Measurements from ENCODE around the gene TMEM150B.

Gene TMEM150B

GRCh38 chr19:55305491-55305890, 19.6 kb downstream of the TMEM150B start:
- peak; percentile 65 for DNase-seq

- DNase-seq: no peak
Observed at GRCh38 chr19:55304980-55305379, 20.2 kb downstream of the TMEM150B start.

DNA sequence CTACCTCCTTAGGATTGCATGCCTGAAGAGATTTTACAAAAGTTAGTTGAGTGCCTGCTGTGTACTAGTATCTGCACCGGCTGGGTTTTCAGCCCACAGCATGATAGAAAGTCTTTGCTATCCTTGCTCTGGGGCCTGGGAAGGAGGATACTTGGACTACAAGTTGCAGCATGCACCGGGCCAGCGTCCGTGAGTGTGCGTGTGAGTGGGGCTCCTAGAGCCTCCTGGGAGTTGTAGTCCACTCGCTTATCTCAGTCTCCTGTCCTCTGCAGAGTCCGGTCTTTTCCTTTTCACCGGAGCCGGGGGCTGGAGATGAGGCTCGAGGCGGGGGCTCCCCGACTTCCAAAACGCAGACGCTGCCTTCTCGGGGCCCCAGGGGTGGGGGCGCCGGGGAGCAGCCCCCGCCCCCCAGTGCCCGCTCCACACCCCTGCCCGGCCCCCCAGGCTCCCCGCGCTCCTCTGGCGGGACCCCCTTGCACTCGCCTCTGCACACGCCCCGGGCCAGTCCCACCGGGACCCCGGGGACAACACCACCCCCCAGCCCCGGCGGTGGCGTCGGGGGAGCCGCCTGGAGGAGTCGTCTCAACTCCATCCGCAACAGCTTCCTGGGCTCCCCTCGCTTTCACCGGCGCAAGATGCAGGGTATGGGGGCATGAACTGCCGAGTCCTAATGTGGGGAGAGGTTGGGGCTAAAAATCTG, 20.7 kb downstream of the TMEM150B start:
- peak; percentile 42 for DNase-seq

GRCh38 chr19:55303477-55303876, 21.7 kb downstream of the TMEM150B start:
- DNase-seq: no peak

DNA sequence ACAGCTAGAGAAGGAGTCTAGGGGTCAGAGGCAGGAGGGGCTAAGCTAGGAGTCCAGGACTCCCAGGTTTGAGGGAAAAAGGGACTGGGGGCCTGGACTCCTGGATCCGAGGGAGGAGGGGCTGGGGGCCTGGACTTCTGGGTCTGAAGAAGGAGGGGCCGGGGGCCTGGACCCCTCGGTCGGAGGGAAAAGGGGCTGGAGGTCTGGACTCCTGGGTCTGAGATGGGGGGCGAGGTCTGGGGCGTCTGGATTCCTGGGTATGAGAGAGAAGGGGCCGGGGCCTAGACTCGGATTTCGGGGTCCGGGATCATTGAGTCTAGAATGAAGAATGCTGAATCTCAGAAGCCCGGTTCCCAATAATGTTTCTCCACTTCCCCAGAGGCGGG, 22.8 kb downstream of the TMEM150B start:
- no peak for DNase-seq

DNA sequence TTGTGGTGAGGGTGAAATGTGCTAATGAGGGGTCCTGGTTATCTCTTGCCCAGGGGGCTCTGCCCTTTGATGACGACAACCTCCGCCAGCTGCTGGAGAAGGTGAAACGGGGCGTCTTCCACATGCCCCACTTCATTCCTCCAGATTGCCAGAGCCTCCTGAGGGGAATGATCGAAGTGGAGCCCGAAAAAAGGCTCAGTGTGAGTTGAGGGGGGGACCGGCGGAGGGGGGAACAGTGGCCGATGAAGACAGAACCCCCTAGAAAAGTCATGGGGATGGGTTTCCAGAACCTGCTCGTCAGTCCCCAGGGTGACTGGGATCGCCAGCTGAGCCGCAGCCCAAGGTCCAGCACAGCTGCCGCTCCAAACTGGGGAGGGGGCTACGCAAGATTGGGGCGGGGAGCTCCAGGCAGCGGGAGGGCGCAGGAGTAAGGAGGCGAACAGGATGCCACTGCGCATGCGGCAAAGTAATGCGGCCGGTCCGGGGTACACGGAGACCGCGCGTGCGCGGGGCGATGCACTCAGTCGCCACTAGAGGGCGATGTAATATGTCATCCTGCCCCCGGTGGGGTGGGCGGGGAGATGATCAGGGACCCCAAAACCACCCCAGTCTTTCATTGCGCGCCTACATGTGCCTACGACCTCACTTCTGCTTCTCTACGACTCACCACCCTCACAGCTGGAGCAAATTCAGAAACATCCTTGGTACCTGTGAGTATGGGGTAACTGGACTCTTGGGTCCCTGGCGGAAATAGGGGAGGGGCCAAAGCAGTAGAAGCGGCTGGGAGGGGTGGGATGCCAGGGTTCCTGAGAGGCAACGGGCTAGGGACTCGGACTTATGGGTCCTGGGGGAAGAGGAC, 23.5 kb downstream of the TMEM150B start:
- peak; percentile 95 for DNase-seq

DNA sequence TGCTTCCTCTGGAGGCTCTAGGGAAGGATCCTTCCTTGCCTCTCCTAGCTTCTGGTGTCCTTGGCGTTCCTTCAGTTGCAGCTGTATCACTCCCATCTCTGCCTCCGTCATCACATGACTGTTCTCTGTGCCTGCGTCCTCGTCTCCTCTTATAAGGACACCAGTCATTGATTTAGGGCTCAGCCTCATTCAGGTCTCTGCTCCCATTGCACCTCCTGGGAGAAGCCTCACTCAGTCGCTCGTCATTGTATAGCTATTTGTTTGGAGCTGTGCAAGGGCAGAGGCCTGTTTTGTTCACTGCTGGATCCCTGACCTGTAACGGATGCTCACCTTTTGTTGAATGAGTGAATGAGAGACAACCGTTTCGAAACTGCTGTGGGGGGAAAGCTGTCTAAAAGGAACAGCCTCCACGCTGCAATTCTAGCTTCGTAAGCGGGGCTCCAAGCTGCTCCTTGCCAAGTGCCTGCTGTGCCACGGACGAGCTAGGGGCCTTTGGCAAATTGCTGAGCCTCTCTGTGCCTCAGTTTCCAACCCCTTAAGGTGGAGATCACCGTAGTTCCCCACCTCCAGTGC, 24.2 kb downstream of the TMEM150B start:
- DNase-seq: no peak

GRCh38 chr19:55299991-55300390, 25.1 kb downstream of the TMEM150B start:
- no peak for DNase-seq

DNA sequence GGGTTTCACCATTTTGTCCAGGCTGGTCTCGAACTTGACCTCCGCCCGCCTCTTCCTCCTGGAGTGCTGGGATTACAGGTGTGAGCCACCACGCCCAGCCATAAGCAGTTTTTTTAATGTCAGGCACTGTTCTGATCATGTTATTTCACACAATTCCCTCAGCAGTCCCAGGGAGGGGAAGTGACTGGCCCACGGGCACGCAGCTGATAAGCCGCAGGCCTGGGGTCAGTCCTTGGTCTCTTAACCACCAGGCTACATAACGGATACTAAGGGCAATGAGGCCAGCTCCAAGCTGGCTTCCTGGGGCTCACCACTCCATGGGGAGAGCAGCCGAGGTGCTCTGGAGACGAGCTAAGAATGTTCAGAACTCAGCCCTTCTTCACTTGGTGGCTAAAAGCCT, 27.9 kb downstream of the TMEM150B start:
- no peak for DNase-seq

DNA sequence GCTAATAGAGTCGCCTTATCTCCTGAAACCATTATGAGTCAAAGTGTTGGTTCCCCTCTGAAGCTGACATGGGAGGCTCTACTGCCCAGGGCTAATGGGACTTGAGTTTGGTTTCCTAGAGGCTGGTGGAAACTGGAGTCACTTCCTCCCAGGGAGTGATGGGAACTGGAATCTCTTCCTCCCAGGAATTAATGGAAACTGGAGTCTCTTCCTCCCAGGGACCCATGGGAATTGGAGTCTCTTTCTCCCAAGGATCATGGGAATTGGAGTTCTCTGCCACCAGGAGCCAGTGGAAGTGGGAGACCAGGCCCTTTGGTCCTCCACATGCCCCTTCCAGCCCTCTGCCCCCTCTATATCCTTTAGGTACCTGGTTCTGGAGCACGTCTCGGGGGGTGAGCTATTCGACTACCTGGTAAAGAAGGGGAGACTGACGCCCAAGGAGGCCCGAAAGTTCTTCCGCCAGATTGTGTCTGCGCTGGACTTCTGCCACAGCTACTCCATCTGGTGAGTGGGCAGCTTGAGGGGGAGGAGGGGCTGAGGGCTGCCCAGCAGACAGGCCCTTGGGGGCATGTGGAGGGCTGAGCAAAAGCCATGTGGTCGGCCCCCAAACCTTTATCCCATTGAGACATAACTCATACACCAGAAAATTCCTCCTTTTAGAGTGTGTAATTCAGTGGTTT, 35.9 kb downstream of the TMEM150B start:
- no peak for DNase-seq

GRCh38 chr19:55287361-55288079, 37.6 kb downstream of the TMEM150B start:
- no peak for DNase-seq

- peak; percentile 14 for DNase-seq
Observed at GRCh38 chr19:55285229-55285890, 39.8 kb downstream of the TMEM150B start.

DNA sequence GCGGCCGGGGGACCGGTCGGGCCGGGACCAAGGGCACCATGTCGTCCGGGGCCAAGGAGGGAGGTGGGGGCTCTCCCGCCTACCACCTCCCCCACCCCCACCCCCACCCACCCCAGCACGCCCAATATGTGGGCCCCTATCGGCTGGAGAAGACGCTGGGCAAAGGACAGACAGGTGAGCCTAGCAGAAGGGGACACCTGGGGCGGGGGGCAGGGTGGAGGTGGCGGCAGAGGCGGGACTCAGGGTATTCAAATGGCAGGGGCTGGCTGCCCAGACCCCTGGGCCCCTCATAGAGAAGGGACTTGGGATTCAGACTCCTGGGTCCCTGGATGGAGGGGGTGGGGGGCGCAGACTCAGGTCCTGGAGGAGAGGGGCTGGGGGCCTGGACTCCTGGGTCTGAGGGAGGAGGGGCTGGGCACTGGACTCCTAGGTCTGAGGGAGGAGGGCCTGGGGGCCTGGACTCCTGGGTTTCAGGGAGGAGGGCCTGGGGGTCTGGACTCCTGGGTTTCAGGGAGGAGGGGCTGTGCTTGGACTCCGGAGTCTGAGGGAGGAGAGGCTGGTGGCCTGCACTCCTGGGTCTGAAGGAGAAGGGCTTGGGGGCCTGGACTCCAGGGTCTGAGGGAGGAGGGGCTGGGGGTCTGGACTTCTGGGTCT, 40.6 kb downstream of the TMEM150B start:
- DNase-seq: peak; percentile 23

DNA sequence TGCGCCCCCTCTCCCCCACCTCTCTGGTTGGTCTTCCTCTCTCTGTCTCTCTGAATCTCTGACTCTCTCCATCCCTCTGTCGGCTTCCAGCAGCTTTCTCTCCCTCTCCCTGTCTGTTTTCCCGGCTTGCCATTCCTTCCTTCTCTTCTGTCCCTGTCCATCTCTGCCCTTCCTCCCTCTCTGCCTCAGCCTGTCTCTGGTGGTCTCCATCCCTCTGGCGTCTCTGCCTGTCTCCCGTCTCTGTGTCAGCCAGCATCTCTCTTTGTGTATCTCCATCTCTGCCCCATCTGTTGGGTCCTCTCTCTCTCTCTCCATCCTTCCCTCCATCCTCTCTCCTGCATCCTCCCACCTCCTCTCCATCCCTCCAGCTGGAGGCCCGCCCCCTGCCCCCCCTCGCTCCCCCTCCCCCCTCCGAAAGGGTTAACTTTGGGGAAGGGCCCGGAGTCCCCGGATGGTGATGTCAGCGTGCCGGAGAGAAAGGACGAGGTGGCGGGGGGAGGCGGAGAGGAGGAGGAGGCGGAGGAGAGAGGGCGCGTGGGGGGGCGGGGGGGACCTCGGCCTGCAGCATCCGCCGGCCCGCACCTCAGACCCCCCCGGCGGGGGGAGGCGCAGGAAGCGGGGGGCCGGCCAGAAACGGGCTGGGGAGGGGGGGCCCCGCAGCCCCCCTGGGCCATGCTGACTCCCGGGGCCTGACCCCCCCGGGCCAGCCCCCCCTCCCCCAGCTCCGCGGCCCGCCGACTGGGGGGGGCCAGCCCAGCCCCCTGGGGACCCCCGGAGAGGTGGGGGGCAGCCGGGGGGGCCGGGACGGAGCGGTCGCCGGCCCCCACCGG, 41.4 kb downstream of the TMEM150B start, which contains the start of gene BRSK1:
TSS of gene BRSK1 (plus strand) at position 450 of the 830 bp plus-strand sequence. CDS start 446 bp downstream, outside the sequence.
- DNase-seq: peak; percentile 93

DNA sequence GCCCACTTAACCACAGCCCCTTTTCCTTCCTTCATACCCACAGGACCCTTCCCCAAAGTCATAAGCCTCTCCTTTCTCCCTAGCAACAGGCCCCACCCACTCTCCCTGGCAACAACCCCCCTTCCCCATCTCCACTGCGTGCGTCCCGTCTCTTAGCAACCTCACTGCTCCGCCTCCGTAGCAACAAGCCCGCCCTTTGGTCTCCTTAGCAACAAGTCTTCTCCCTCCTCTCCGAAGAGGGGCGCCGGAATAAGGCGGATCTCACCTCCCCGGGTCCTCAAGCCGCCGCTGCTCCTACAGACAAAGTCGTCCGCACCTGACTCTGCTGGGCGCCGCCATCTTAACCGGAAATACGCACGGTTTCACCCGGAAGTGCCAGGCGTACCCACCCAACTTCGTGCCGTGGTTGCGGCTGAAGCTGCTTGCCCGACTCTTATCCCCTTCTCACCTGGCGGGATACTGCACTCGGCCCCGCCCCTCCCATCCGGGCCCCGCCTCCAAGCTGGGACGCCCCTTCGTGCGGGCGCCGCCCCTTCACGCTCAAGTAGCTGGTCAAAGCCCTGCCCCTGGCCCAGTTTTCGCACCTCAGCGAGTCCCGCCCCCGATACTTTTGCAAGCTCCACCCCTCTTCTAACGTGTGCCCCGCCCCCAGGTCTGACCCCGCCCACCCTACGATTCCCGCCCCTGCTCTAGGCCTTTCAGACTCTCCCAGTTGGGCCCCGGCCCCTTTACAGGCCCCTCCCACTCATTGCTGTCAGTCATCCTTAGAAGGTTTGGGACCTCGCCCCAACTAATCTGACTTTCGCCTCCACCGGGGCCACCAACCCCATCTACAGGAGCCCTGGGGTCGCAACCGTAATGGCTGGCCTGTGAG, 45.1 kb downstream of the TMEM150B start, which contains the start of gene HSPBP1:
TSS of gene HSPBP1 (minus strand) at position 341 of the 874 bp plus-strand sequence. CDS start 502 bp downstream, outside the sequence.
- DNase-seq: peak; percentile 98

GRCh38 chr19:55279340-55279739, 45.8 kb downstream of the TMEM150B start:
- no peak for DNase-seq

- DNase-seq: no peak
Observed at GRCh38 chr19:55278391-55279135, 46.6 kb downstream of the TMEM150B start.

- DNase-seq: no peak
Observed at GRCh38 chr19:55277494-55277893, 47.6 kb downstream of the TMEM150B start.
